Stimulated activated CD8-positive, alpha-beta memory T cell treated with anti-CD3 and anti-CD28 coated beads, Interleukin-15, amount 100 ng/mL, for 4 hours (primary cell): ENCODE data around the gene PFN2.
"Not testable (repeated sequence)": the region's sequence is repeated elsewhere in the genome, so short reads cannot be mapped to it uniquely, and the experiment has no call there.

Source experiments
- DNase-seq, 2 donors: peaks; one replicate each; pipeline ENCODE4 v3.0.0-alpha.2; 2020; ENCODE audit warnings: low read depth in 2 of 2

The PFN2 gene

GRCh38 chr3:149968216-149968615 lies 2.5 kb downstream of the PFN2 start:
- DNase-seq: no peak

DNA sequence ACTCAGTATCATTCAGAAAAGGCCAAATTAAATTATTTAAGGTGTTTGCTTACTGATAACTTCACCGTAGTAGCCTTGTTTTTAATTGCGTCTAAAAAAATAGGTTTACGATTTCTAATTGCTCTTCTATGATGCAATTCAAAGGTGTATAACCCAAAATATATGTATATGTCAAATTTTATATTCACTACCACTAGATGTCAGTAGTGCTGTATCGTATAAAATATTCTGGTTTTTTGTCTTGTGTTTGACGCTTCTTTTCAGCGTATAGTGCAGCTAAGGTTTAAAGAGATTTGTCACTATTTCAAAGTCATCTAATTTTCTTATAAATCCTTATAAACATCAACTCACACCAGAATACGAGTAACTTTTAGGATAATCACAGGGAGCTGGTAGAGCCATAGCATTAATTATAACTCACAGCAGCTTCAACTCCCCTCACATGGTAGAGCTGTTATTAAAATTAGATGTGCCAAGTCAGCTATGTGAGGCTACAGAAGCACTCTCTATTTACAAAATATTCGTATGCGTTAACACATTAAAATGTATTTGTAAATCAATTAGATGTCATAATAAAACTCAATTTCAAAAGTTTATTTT lies 3.5 kb downstream of the PFN2 start:
- no peak for DNase-seq

- no peak for DNase-seq
Measured at GRCh38 chr3:149965278-149965677, 5.4 kb downstream of the PFN2 start.

DNA sequence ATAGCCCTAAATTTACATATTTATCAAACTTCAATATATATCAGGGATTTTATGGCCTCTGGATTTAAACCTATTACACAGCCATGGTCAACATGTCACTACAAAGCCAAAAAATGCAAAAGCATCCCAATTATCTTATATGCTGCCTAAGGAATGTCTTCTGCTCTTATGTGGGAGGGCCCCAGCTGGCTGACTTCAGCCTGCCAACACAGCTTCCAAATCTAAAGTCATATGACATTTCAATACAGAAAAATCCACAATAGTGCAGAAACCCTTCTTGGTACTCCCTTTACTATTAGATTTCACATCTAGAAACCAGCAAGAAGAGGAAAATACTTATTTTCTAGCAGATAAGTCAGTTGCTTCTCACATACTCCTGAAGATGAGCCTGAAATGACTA lies 6.4 kb downstream of the PFN2 start:
- no peak for DNase-seq

DNA sequence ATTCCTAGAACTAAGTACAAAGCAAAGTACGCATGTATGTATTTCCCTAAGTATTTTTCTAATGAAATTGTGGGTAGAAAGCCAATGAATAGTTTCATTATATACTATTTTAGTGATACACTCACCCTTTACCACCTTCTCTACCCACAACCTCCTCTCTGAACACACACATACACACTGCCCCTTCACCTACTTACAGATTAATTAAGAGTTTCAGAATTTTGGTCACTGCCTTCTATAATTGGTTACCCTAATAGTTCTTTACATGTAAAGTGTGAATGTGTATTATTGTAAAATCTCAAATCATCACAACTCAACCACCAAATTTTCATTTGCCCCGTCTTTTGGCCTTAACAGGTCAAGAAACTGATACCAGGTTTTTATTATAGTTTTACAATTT lies 7.2 kb downstream of the PFN2 start:
- no peak for DNase-seq

DNA sequence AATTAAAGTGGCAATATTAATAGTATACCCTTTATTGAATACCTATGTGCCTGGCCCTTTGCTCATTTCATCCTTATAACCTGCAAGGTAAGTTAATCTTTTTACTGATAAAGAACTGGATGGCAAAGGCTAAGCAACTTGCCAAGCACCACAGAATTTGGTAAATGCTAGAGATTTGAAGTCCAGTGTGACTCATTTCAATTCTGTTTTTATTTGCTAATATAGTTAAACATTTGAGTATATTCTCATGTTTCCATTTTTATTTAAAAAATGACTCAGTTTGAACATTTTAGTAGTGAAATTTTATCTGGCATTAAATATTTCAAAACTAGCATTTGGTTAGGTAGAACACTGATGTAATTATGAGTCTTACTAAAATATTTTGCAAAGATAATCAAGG lies 11.3 kb downstream of the PFN2 start:
- DNase-seq: no peak

DNA sequence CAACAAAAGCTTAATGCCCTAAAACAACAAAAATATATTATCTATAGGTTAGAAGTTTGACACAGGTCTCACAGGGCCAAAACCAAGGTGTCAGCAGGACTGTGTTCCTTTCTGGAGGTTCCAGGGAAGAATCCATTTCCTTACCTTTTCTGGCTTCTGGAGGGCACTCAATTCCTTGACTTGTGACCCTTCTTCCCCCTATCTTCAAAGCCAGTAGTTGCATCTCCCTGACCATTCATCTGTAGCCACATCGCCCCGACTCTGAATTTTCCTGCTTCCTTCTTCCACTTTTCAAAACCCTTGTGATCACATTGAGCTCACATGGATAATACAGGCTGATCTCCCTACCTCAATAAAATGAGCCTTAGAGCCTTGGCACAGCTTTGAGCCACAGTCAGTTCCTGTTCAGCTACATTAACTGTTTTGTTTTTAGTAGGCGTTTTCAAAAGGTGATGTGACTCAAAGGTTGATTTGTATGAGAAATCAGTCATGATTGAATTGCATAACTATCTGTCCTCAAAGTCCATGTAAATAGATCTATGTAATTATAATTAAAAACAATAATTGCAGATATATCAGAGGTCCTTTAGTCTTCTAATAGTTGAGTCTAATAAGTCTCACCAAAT lies 12.4 kb downstream of the PFN2 start:
- no peak for DNase-seq

GRCh38 chr3:149957361-149958125 lies 13.2 kb downstream of the PFN2 start:
- no peak for DNase-seq

DNA sequence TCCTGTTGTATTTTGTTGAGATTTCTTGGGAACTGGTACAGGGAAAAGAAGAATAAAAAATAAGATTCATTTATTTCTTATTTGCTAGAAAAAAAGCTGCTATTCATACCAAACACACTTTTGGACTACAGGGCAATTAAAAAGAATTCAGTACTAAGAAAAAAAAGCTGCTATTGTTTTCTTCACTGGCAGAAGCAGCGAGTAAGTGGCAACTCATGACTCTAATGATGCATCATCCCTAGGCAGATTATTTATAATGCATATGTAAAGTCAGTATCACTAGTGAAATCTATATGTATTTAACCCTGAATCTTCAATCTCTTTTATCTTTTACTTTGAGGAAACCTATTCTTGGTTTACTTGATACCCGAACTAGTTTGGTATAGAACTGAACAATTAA lies 15.2 kb downstream of the PFN2 start:
- no peak for DNase-seq

GRCh38 chr3:149954812-149955211 lies 15.9 kb downstream of the PFN2 start:
- no peak for DNase-seq

DNA sequence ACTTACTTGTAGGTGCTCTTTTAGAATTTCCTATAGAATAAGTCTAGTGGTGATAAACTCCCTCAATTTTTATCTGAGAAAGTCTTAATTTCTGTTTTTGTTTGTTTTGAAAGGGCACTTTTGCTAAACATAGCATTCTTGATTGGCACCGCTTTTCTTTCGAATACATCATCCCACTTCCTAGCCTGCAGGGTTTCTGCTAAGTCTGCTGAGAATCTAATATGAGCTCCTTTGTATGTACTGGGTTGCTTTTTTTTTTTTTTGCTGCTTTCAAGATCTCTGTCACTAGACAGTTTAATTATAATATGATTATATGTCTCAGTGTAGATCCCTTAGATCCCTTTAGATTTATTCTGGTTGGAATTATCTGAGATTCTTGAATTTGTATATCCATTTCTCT lies 21.5 kb downstream of the PFN2 start:
- no peak for DNase-seq

- no peak for DNase-seq
Measured at GRCh38 chr3:149947231-149947630, 23.5 kb downstream of the PFN2 start.

DNA sequence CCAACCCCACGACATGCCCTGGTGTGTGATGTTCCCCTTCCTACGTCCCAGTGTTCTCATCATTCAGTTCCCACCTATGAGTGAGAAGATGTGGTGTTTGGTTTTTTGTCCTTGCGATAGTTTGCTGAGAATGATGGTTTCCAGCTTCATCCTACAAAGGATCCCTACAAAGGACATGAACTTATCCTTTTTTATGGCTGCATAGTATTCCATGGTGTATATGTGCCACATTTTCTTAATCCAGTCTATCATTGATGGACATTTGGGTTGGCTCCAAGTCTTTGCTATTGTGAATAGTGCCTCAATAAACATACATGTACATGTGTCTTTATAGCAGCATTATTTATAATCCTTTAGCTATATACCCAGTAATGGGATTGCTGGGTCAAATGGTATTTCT lies 26.7 kb downstream of the PFN2 start:
- DNase-seq: not testable (repeated sequence)

- no peak for DNase-seq
Measured at GRCh38 chr3:149942409-149942808, 28.3 kb downstream of the PFN2 start.

GRCh38 chr3:149941946-149942345 lies 28.7 kb downstream of the PFN2 start:
- no peak for DNase-seq

DNA sequence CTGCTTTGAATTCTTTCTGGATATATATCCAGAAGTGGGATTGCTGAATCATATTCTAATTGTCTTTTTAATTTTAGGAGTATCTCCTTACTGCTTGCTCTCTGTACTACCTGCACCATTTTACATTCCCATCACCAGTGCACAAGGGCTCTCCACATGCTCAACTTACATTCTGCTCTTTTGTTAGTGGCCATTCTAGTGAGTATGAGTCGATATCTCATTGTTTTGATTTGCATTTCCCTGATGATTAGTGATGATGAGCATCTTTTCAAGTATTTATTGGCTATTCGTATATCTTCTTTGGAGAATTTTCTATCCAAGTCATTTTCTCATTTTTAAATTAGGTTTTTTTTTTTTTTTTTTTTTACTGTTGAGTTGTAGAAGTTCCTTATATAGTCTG lies 29.5 kb downstream of the PFN2 start:
- DNase-seq: no peak

- not testable (repeated sequence) for DNase-seq
Measured at GRCh38 chr3:149938392-149939055, 32.2 kb downstream of the PFN2 start.

- no peak for DNase-seq
Measured at GRCh38 chr3:149936812-149937230, 33.9 kb downstream of the PFN2 start.

- no peak for DNase-seq
Measured at GRCh38 chr3:149934524-149934923, 36.2 kb downstream of the PFN2 start.

DNA sequence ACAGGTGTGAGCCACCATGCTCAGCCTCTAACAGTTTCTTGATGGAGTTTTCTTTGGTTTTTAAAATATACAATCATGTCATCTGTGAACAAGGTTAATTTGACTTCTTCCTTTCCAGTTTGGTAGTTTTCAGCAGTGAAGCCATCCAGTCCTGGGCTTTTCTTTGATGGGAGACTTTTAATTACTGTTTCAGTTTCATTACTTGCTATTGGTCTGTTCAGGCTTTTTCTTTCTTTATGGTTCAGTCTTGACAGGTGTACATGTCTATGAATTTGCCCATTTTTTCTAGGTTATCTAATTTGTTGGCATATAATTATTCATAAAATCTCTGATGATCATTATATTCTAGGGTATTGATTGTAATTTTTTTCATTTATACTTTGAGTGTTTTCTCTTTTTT lies 36.8 kb downstream of the PFN2 start:
- DNase-seq: no peak

GRCh38 chr3:149933008-149933407 lies 37.7 kb downstream of the PFN2 start:
- no peak for DNase-seq

- DNase-seq: no peak
Measured at GRCh38 chr3:149920119-149920518, 50.6 kb downstream of the PFN2 start.

GRCh38 chr3:149919509-149919908 lies 51.2 kb downstream of the PFN2 start:
- no peak for DNase-seq
